WERI-Rb-1 (cell line): ENCODE data around the gene NRXN3.

Experiments used
- DNase-seq: peaks from one replicate; pipeline ENCODE4 v3.0.0-alpha.2; 2020
- H3K27ac ChIP-seq: fragments of 250-450 bp; sonication (Bioruptor Pico); 2 replicates; pipeline ENCODE4 v1.5.1; 2020; ENCODE audit warnings: mild to moderate bottlenecking, moderate library complexity
- H3K27me3 ChIP-seq: fragments of 250-450 bp; sonication (Bioruptor Pico); 2 replicates; pipeline ENCODE4 v1.5.1; 2021; ENCODE audit warnings: mild to moderate bottlenecking, low read depth, moderate library complexity; ENCODE audit not compliant: insufficient read depth, severe bottlenecking
- H3K36me3 ChIP-seq: fragments of 250-450 bp; sonication (Bioruptor Pico); 2 replicates; pipeline ENCODE4 v1.5.1; 2020; ENCODE audit warnings: mild to moderate bottlenecking, moderate library complexity
- H3K4me3 ChIP-seq: 2 replicates; pipeline ENCODE4 v1.5.1; 2011; ENCODE audit warnings: low read depth, mild to moderate bottlenecking, control low read depth, low read length
- H3K9me3 ChIP-seq: fragments of 250-450 bp; sonication (Bioruptor Pico); 2 replicates; pipeline ENCODE4 v1.5.1; 2021; ENCODE audit warnings: mild to moderate bottlenecking, moderate library complexity; ENCODE audit not compliant: severe bottlenecking
- CTCF ChIP-seq: IDR thresholded peaks from 2 replicates; pipeline ENCODE4 v1.5.1; 2011; ENCODE audit warnings: low read depth, mild to moderate bottlenecking, control low read depth, inconsistent platforms, low read length

NRXN3 gene

DNA sequence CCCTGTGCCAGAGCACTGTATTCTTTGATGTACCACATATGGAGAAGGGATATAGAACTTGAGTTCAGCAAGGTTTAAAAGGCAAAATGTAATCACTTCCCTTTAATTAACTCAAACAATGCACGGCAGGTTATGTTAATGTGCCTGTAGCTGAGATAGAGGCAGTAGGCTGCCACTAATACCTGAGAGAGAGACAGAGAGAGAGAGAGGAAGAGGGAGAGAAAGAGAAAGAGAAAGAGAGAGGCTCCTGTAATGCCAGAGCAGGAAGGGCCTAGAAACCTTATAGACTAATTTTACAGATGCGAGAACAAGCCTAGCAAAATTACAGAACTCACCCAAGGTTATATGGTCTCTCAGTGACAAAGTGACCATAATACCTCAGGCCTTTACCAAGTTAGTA lies 679.8 kb downstream of the NRXN3 start:
- Histone ChIP-seq H3K27me3 (no peaks in the 10 kb centered on the region), H3K9me3 (no peaks in the 10 kb centered on the region), H3K27ac (no peak overlapping the region), H3K36me3 (no peaks in the 10 kb centered on the region), H3K4me3 (no peak overlapping the region)
- DNase-seq = no peak
- no peak for TF ChIP-seq CTCF

DNA sequence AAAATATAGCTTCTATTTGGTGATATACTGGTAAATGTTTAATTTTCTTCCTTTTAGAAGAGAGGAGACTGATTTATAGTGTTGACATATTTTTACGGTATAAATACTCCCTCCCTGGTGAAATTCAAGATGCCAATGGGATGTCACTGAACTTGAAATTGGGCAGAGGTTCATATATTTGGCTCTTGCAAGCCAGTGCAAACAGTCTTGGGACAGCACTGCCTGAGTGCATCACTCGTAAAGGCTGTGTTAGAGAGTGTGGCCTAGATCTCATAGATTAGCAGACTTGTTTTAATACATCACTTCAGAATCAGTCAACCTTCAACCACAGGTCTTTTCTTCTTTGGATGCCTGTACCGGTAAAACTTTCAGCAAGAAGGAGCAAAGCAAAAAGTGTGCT lies 681.0 kb downstream of the NRXN3 start:
- H3K27ac ChIP-seq = no peak overlapping the region
- no peak overlapping the region for H3K4me3 ChIP-seq
- no peaks in the 10 kb centered on the region for H3K27me3 ChIP-seq
- DNase-seq = no peak
- TF ChIP-seq CTCF = no peak
- H3K36me3 ChIP-seq = no peaks in the 10 kb centered on the region
- no peaks in the 10 kb centered on the region for H3K9me3 ChIP-seq

GRCh38 chr14:78852040-78852439 lies 681.9 kb downstream of the NRXN3 start:
- TF ChIP-seq CTCF = no peak
- Histone ChIP-seq H3K27me3 (no peaks in the 10 kb centered on the region), H3K36me3 (no peaks in the 10 kb centered on the region), H3K9me3 (no peaks in the 10 kb centered on the region), H3K27ac (no peak overlapping the region), H3K4me3 (no peak overlapping the region)
- no peak for DNase-seq

DNA sequence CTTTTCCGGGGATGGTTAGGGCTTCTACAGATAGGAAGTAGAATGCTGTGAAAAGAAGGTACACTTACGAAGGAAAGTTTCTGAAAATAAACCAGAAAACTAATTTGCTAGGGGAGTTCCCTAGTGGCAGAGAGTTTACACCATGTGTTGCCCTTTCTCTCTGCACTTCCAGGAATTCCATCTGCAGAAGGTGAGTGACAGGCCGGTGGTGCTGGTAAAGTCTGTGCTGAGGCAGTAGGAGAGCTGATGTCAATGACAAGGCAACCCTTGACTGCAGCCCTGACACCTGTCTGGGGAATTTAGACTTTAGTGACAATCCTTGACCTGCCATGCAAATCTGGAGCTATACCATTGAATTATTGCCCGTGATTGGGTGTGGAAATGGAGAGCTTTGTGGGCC lies 687.8 kb downstream of the NRXN3 start:
- Histone ChIP-seq H3K9me3 (no peaks in the 10 kb centered on the region), H3K36me3 (no peaks in the 10 kb centered on the region), H3K27ac (no peak overlapping the region), H3K27me3 (no peaks in the 10 kb centered on the region), H3K4me3 (no peak overlapping the region)
- no peak for DNase-seq
- no peak for TF ChIP-seq CTCF

DNA sequence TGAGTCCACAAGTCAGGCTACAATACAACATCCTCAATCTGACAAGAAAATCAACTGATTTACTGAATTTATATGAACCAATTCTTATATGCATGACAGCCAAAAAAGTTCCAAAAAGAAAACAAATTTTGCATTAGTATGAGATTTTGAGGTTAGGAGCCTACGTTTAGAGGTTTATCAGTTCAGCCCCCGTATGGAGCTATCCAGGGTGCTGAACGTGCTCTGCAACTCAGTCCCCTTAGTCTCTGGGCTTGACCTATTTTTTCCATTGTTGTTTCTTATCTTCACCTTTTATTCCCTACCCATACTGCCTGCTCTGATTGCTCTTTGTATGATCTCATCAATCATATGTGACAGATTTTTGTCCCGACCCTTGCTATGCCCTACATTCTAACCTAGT lies 693.0 kb downstream of the NRXN3 start:
- no peak for TF ChIP-seq CTCF
- Histone ChIP-seq H3K27ac (no peak overlapping the region), H3K9me3 (no peaks in the 10 kb centered on the region), H3K27me3 (no peaks in the 10 kb centered on the region), H3K36me3 (no peaks in the 10 kb centered on the region), H3K4me3 (no peak overlapping the region)
- DNase-seq = no peak

DNA sequence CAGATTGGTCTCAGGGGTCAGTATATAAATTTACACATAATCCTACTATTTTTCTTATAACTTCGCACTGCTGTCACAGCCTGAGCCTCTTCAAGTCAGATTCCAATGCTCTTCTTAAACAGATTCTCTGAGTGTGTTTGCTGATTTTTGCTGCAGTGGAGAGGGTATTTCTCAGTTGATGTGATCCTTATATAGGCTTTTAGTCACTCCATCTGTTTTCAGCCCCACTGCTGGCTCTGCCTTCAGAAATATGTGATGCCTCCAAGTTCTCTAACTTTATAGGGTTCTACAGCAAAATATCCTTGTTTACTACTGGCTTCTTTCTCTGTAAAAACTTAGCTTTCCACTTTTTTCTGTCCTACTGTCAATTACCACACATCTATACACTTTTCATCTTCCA lies 702.7 kb downstream of the NRXN3 start:
- Histone ChIP-seq H3K4me3 (no peak overlapping the region), H3K27ac (no peak overlapping the region), H3K9me3 (no peaks in the 10 kb centered on the region), H3K36me3 (no peaks in the 10 kb centered on the region), H3K27me3 (no peaks in the 10 kb centered on the region)
- no peak for TF ChIP-seq CTCF
- DNase-seq = no peak
